Measurements from ENCODE around the gene KIRREL3.

Gene KIRREL3

GRCh38 chr11:126619516-126619915 lies 381.1 kb downstream of the KIRREL3 start:
- no peak for DNase-seq

GRCh38 chr11:126615845-126616244 lies 384.7 kb downstream of the KIRREL3 start:
- DNase-seq: no peak

GRCh38 chr11:126613272-126613671 lies 387.3 kb downstream of the KIRREL3 start:
- no peak for DNase-seq

- no peak for DNase-seq
These were observed 387.9 kb downstream of the KIRREL3 start for GRCh38 chr11:126612671-126613070.

GRCh38 chr11:126611438-126611837 lies 389.1 kb downstream of the KIRREL3 start:
- DNase-seq: no peak

GRCh38 chr11:126608658-126609057 lies 391.9 kb downstream of the KIRREL3 start:
- no peak for DNase-seq

- DNase-seq: no peak
These were observed 392.6 kb downstream of the KIRREL3 start for GRCh38 chr11:126607776-126608541.

GRCh38 chr11:126607374-126607773 lies 393.2 kb downstream of the KIRREL3 start:
- peak in 1 of 2 experiments; percentile 18 for DNase-seq

- DNase-seq: no peak
These were observed 394.1 kb downstream of the KIRREL3 start for GRCh38 chr11:126606484-126606883.

GRCh38 chr11:126604461-126604860 lies 396.1 kb downstream of the KIRREL3 start:
- no peak for DNase-seq

GRCh38 chr11:126603486-126603885 lies 397.1 kb downstream of the KIRREL3 start:
- DNase-seq: no peak

- DNase-seq: no peak
These were observed 397.6 kb downstream of the KIRREL3 start for GRCh38 chr11:126602993-126603392.

- DNase-seq: no peak
These were observed 398.1 kb downstream of the KIRREL3 start for GRCh38 chr11:126602349-126602940.

- DNase-seq: no peak
These were observed 398.9 kb downstream of the KIRREL3 start for GRCh38 chr11:126601550-126602215.

- DNase-seq: no peak
These were observed 399.4 kb downstream of the KIRREL3 start for GRCh38 chr11:126601136-126601535.

GRCh38 chr11:126599217-126599897 lies 401.2 kb downstream of the KIRREL3 start:
- DNase-seq: no peak

GRCh38 chr11:126598344-126599216 lies 402.0 kb downstream of the KIRREL3 start:
- DNase-seq: no peak

- DNase-seq: no peak
These were observed 403.5 kb downstream of the KIRREL3 start for GRCh38 chr11:126597041-126597440.

- DNase-seq: no peak
These were observed 404.1 kb downstream of the KIRREL3 start for GRCh38 chr11:126596474-126596873.

GRCh38 chr11:126595560-126595959 lies 405.0 kb downstream of the KIRREL3 start:
- no peak for DNase-seq

GRCh38 chr11:126594921-126595367 lies 405.6 kb downstream of the KIRREL3 start:
- no peak for DNase-seq
